KOPT-K1 (cell line): ENCODE data around the gene SMAP2.
"Not testable (repeated sequence)": the region's sequence is repeated elsewhere in the genome, so short reads cannot be mapped to it uniquely, and the experiment has no call there.

Source experiments
- H3K27ac ChIP-seq: fragments of 200-600 bp; sonication (generic); 2 replicates; pipeline ENCODE4 v1.5.1; 2016; ENCODE audit warnings: antibody characterized with exemption, mild to moderate bottlenecking, low read depth, low read length; ENCODE audit not compliant: poor library complexity, severe bottlenecking
- H3K36me3 ChIP-seq: fragments of 200-600 bp; sonication (generic); 2 replicates; pipeline ENCODE4 v1.5.1; 2017; ENCODE audit warnings: antibody characterized with exemption, mild to moderate bottlenecking, low read length, moderate library complexity; ENCODE audit not compliant: insufficient read depth
- H3K9me3 ChIP-seq: fragments of 200-600 bp; sonication (generic); 2 replicates; pipeline ENCODE4 v1.5.1; 2017; ENCODE audit warnings: antibody characterized with exemption, low read length, mild to moderate bottlenecking; ENCODE audit not compliant: insufficient read depth, poor library complexity, severe bottlenecking

SMAP2 gene

GRCh38 chr1:40383488-40384412 is 10.2 kb downstream of the SMAP2 start:
- H3K9me3 ChIP-seq, result no peaks in the 10 kb centered on the region
- no peak overlapping the region for H3K27ac ChIP-seq

GRCh38 chr1:40384413-40384762 is 10.9 kb downstream of the SMAP2 start:
- Histone ChIP-seq H3K9me3 (no peaks in the 10 kb centered on the region), H3K36me3 (no peaks in the 10 kb centered on the region), H3K27ac (no peak overlapping the region)

More at GRCh38 chr1:40383488-40384412, 10.2 kb downstream of the SMAP2 start:
- no peaks in the 10 kb centered on the region; the same call in 1 of the 2 replicates for H3K36me3 ChIP-seq

- Histone ChIP-seq H3K36me3 (no peaks in the 10 kb centered on the region), H3K27ac (no peak overlapping the region), H3K9me3 (no peaks in the 10 kb centered on the region)
Measured at GRCh38 chr1:40384887-40385286, 11.4 kb downstream of the SMAP2 start.

- no peaks in the 10 kb centered on the region for H3K36me3 ChIP-seq
- H3K27ac ChIP-seq, result peak overlapping the region; percentile 44
- H3K9me3 ChIP-seq, result no peaks in the 10 kb centered on the region
Measured at GRCh38 chr1:40385437-40386358, 12.2 kb downstream of the SMAP2 start.

GRCh38 chr1:40386359-40386723 is 12.8 kb downstream of the SMAP2 start:
- Histone ChIP-seq H3K27ac (peak overlapping the region; percentile 44), H3K36me3 (no peaks in the 10 kb centered on the region), H3K9me3 (no peaks in the 10 kb centered on the region)

- no peaks in the 10 kb centered on the region for H3K36me3 ChIP-seq
- no peak overlapping the region for H3K27ac ChIP-seq
- H3K9me3 ChIP-seq, result no peaks in the 10 kb centered on the region
Measured at GRCh38 chr1:40386796-40387195, 13.3 kb downstream of the SMAP2 start.

GRCh38 chr1:40387381-40388306 is 14.1 kb downstream of the SMAP2 start:
- H3K27ac ChIP-seq, H3K36me3 ChIP-seq, H3K9me3 ChIP-seq: not testable (repeated sequence)

- H3K9me3 ChIP-seq, H3K36me3 ChIP-seq, H3K27ac ChIP-seq: not testable (repeated sequence)
Measured at GRCh38 chr1:40388456-40389321, 15.2 kb downstream of the SMAP2 start.

GRCh38 chr1:40389322-40389803 is 15.8 kb downstream of the SMAP2 start:
- Histone ChIP-seq H3K9me3 (no peaks in the 10 kb centered on the region), H3K36me3 (no peaks in the 10 kb centered on the region), H3K27ac (no peak overlapping the region)

- Histone ChIP-seq H3K9me3 (no peaks in the 10 kb centered on the region), H3K27ac (no peak overlapping the region), H3K36me3 (no peaks in the 10 kb centered on the region)
Measured at GRCh38 chr1:40389871-40390560, 16.5 kb downstream of the SMAP2 start.

GRCh38 chr1:40390857-40391256 is 17.3 kb downstream of the SMAP2 start:
- no peak overlapping the region for H3K27ac ChIP-seq
- H3K9me3 ChIP-seq, result no peaks in the 10 kb centered on the region
- no peaks in the 10 kb centered on the region for H3K36me3 ChIP-seq

- no peaks in the 10 kb centered on the region for H3K9me3 ChIP-seq
- H3K27ac ChIP-seq, result no peak overlapping the region
- no peaks in the 10 kb centered on the region for H3K36me3 ChIP-seq
Measured at GRCh38 chr1:40391688-40392145, 18.2 kb downstream of the SMAP2 start.

- Histone ChIP-seq H3K36me3 (no peaks in the 10 kb centered on the region), H3K9me3 (no peaks in the 10 kb centered on the region), H3K27ac (no peak overlapping the region)
Measured at GRCh38 chr1:40392221-40392620, 18.7 kb downstream of the SMAP2 start.
